T-helper 1 cell treated with Interleukin-12 subunit alpha and Interleukin-12 subunit beta and Interleukin-4 antibody, amounts not matched to agents 30 ng/mL and 1 ng/mL, for 36 hours (primary cell): ENCODE measurements around the gene TMEM123. TPM values are rescaled to one million over a fixed set of nuclear protein-coding genes. Genes with fewer than 3 reads are reported as not detected.

Experiments
- intact Hi-C: fragments of 100-400 bp; cut with micrococcal nuclease; formaldehyde crosslinking; loops from one replicate; pipeline ENCODE4 v1.15.1; 2024
- total RNA-seq: library from RNA; stranded (reverse); gene quantifications from 2 replicates; pipeline ENCODE4 v1.2.3, GENCODE V29; 2022

Gene TMEM123
- 359 and 361 TPM in 2 replicates for total RNA-seq

GRCh38 chr11:102452461-102453301, at the start of gene TMEM123:
TSS of gene TMEM123 (minus strand) at chr11:102452765. CDS start at chr11:102452623, 142 bp downstream.
- intact Hi-C loops = loop anchor here (1.0 to 5.0 kb wide), 8 partner anchors 13 to 656 kb away; partner anchors contain the start of genes BIRC3, CEP126 and DYNC2H1

- intact Hi-C loops = no loop called here
These were observed 48.3 kb upstream of the TMEM123 start for GRCh38 chr11:102500829-102501228.

- intact Hi-C loops = no loop called here
These were observed 47.4 kb upstream of the TMEM123 start for GRCh38 chr11:102499931-102500330.

GRCh38 chr11:102499151-102499550, 46.6 kb upstream of the TMEM123 start:
- intact Hi-C loops = no loop called here

GRCh38 chr11:102497061-102497460, 44.5 kb upstream of the TMEM123 start:
- intact Hi-C loops = no loop called here

GRCh38 chr11:102495161-102496042, 42.8 kb upstream of the TMEM123 start:
- intact Hi-C loops = loop anchor here (1.0 kb wide), 11 partner anchors 44 to 207 kb away; partner anchors contain the start of gene BIRC3

- intact Hi-C loops = no loop called here
These were observed 41.7 kb upstream of the TMEM123 start for GRCh38 chr11:102494216-102494615.

GRCh38 chr11:102493524-102493923, 41.0 kb upstream of the TMEM123 start:
- intact Hi-C loops = no loop called here

- intact Hi-C loops = no loop called here
These were observed 39.4 kb upstream of the TMEM123 start for GRCh38 chr11:102491969-102492368.

- intact Hi-C loops = no loop called here
These were observed 36.9 kb upstream of the TMEM123 start for GRCh38 chr11:102489186-102490145.

GRCh38 chr11:102488208-102488607, 35.6 kb upstream of the TMEM123 start:
- intact Hi-C loops = no loop called here

- intact Hi-C loops = no loop called here
These were observed 34.6 kb upstream of the TMEM123 start for GRCh38 chr11:102487214-102487613.

GRCh38 chr11:102486584-102486983, 34.0 kb upstream of the TMEM123 start:
- intact Hi-C loops = no loop called here

GRCh38 chr11:102485095-102485722, 32.6 kb upstream of the TMEM123 start:
- intact Hi-C loops = no loop called here

- intact Hi-C loops = no loop called here
These were observed 29.9 kb upstream of the TMEM123 start for GRCh38 chr11:102482433-102482832.

GRCh38 chr11:102479733-102480132, 27.2 kb upstream of the TMEM123 start:
- intact Hi-C loops = no loop called here

GRCh38 chr11:102478673-102479299, 26.2 kb upstream of the TMEM123 start:
- intact Hi-C loops = loop anchor here (1.0 kb wide), 1 partner anchor 8 kb away; no protein-coding TSS in a partner anchor

GRCh38 chr11:102476812-102477211, 24.2 kb upstream of the TMEM123 start:
- intact Hi-C loops = loop anchor here (1.0 kb wide), 1 partner anchor 24 kb away; no protein-coding TSS in a partner anchor

GRCh38 chr11:102476069-102476468, 23.5 kb upstream of the TMEM123 start:
- intact Hi-C loops = no loop called here

GRCh38 chr11:102473543-102473942, 21.0 kb upstream of the TMEM123 start:
- intact Hi-C loops = no loop called here
